WTC11 (cell line): ENCODE measurements around the gene MDN1.

ENCODE experiments used
- CREB1 ChIP-seq: sonication (generic); formaldehyde crosslinking; IDR thresholded peaks from 2 replicates; pipeline ENCODE4 v1.8.0; 2023; ENCODE audit warnings: mild to moderate bottlenecking, missing genetic modification reagents
- FOXP1 ChIP-seq: sonication (generic); formaldehyde crosslinking; IDR thresholded peaks from 2 replicates; pipeline ENCODE4 v1.8.0; 2022; ENCODE audit warnings: missing genetic modification reagents, mild to moderate bottlenecking, moderate library complexity, borderline replicate concordance
- GRHL2 ChIP-seq: fragments of 250-450 bp; sonication (Bioruptor Pico); IDR thresholded peaks from 2 replicates; pipeline ENCODE4 v1.8.0; 2022; ENCODE audit warnings: mild to moderate bottlenecking, moderate library complexity; ENCODE audit not compliant: insufficient replicate concordance, severe bottlenecking
- NR1H2 ChIP-seq: sonication (generic); formaldehyde crosslinking; IDR thresholded peaks from 2 replicates; pipeline ENCODE4 v1.9.0; 2021; ENCODE audit warnings: mild to moderate bottlenecking, moderate library complexity, missing genetic modification reagents
- NR3C1 ChIP-seq: sonication (generic); formaldehyde crosslinking; conservative IDR thresholded peaks from 2 replicates; pipeline ENCODE4 v1.8.1; 2023; ENCODE audit warnings: low read depth, mild to moderate bottlenecking, missing genetic modification reagents
- ZBTB21 ChIP-seq: sonication (generic); formaldehyde crosslinking; IDR thresholded peaks from 2 replicates; pipeline ENCODE4 v1.8.1; 2023; ENCODE audit warnings: mild to moderate bottlenecking, missing genetic modification reagents, borderline replicate concordance
- ZNF671 ChIP-seq: fragments of 250-450 bp; sonication (Bioruptor Pico); IDR thresholded peaks from 2 replicates; pipeline ENCODE4 v1.8.0; 2021; ENCODE audit warnings: mild to moderate bottlenecking
- TF ChIP-seq, protein P1 (sequence below): fragments of 200-600 bp; IDR thresholded peaks from 2 replicates; pipeline ENCODE4 v1.8.0; 2022; ENCODE audit warnings: antibody characterized with exemption
- TF ChIP-seq, protein P2 (sequence below): sonication (generic); formaldehyde crosslinking; IDR thresholded peaks from 2 replicates; pipeline ENCODE4 v1.8.1; 2022; ENCODE audit warnings: low read depth, missing genetic modification reagents, borderline replicate concordance
- TF ChIP-seq, protein P3 (sequence below): sonication (generic); formaldehyde crosslinking; conservative IDR thresholded peaks from 2 replicates; pipeline ENCODE4 v1.8.1; 2023; ENCODE audit warnings: mild to moderate bottlenecking, low read depth, missing genetic modification reagents, moderate library complexity
- TF ChIP-seq, protein P4 (sequence below): fragments of 250-450 bp; sonication (Bioruptor Pico); conservative IDR thresholded peaks from 2 replicates; pipeline ENCODE4 v1.9.0; 2021; ENCODE audit warnings: mild to moderate bottlenecking
- TF ChIP-seq, protein P5 (sequence below): sonication (generic); formaldehyde crosslinking; IDR thresholded peaks from 2 replicates; pipeline ENCODE4 v1.8.0; 2022; ENCODE audit warnings: mild to moderate bottlenecking, missing genetic modification reagents

DNA sequence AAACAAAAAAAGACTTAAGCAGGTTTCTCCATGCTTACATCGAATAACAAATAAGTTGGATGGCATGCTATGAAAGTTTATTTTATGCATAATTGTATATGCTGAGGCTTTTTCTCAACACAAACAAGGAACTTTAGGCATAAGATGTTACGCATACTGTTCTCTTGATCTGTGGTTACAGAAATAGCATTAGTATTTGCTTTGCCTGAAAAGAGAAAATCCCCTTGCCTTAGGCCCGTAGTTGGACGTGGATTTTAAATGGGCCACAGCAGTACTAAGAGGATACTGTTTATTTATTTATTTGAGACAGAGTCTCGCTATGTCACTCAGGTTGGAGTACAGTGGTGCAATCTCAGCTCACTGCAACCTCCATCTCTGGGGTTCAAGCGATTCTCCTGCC is 200.0 kb downstream of the MDN1 start:
- TF ChIP-seq, protein P1, sequence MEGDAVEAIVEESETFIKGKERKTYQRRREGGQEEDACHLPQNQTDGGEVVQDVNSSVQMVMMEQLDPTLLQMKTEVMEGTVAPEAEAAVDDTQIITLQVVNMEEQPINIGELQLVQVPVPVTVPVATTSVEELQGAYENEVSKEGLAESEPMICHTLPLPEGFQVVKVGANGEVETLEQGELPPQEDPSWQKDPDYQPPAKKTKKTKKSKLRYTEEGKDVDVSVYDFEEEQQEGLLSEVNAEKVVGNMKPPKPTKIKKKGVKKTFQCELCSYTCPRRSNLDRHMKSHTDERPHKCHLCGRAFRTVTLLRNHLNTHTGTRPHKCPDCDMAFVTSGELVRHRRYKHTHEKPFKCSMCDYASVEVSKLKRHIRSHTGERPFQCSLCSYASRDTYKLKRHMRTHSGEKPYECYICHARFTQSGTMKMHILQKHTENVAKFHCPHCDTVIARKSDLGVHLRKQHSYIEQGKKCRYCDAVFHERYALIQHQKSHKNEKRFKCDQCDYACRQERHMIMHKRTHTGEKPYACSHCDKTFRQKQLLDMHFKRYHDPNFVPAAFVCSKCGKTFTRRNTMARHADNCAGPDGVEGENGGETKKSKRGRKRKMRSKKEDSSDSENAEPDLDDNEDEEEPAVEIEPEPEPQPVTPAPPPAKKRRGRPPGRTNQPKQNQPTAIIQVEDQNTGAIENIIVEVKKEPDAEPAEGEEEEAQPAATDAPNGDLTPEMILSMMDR = no peak
- TF ChIP-seq, protein P2, sequence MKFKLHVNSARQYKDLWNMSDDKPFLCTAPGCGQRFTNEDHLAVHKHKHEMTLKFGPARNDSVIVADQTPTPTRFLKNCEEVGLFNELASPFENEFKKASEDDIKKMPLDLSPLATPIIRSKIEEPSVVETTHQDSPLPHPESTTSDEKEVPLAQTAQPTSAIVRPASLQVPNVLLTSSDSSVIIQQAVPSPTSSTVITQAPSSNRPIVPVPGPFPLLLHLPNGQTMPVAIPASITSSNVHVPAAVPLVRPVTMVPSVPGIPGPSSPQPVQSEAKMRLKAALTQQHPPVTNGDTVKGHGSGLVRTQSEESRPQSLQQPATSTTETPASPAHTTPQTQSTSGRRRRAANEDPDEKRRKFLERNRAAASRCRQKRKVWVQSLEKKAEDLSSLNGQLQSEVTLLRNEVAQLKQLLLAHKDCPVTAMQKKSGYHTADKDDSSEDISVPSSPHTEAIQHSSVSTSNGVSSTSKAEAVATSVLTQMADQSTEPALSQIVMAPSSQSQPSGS (CRISPR knock-in tag) = no peak
- TF ChIP-seq NR1H2 (CRISPR knock-in tag) = no peak
- TF ChIP-seq ZNF671 (CRISPR knock-in tag) = no peak
- TF ChIP-seq, protein P3, sequence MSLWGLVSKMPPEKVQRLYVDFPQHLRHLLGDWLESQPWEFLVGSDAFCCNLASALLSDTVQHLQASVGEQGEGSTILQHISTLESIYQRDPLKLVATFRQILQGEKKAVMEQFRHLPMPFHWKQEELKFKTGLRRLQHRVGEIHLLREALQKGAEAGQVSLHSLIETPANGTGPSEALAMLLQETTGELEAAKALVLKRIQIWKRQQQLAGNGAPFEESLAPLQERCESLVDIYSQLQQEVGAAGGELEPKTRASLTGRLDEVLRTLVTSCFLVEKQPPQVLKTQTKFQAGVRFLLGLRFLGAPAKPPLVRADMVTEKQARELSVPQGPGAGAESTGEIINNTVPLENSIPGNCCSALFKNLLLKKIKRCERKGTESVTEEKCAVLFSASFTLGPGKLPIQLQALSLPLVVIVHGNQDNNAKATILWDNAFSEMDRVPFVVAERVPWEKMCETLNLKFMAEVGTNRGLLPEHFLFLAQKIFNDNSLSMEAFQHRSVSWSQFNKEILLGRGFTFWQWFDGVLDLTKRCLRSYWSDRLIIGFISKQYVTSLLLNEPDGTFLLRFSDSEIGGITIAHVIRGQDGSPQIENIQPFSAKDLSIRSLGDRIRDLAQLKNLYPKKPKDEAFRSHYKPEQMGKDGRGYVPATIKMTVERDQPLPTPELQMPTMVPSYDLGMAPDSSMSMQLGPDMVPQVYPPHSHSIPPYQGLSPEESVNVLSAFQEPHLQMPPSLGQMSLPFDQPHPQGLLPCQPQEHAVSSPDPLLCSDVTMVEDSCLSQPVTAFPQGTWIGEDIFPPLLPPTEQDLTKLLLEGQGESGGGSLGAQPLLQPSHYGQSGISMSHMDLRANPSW (CRISPR knock-in tag) = no peak
- TF ChIP-seq CREB1 (CRISPR knock-in tag) = no peak
- TF ChIP-seq NR3C1 (CRISPR knock-in tag) = no peak
- TF ChIP-seq, protein P4, sequence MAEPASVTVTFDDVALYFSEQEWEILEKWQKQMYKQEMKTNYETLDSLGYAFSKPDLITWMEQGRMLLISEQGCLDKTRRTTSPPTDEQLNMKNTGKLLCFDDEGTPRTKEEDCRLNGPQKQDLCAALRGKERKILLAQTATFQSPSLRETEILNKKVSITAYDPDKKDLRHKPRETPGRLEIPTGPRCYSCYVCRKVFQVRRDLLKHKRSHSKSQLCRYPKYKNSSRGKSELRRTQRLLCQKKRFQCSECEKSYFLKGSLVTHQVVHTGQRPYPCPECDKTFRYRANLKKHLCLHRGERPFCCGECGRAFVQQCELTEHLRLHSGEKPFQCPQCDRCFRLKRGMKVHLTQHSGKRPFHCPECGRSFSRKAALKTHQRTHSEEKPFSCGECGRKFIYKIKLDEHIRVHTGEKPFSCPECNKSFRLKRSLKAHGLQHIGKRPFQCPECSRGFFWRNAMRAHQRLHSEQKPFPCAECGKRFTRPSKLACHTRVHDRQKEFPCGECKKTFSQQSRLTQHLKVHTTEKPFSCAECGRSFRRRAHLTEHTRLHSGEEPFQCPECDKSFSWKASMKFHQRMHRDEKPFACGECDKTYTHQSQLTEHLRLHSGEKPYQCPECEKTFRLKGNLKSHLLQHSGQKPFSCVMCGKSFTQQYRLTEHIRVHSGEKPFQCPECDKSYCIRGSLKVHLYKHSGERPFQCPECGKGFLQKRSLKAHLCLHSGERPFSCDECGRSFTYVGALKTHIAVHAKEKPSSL (CRISPR knock-in tag) = no peak
- no peak for TF ChIP-seq GRHL2
- TF ChIP-seq ZBTB21 (CRISPR knock-in tag) = no peak
- TF ChIP-seq, protein P5, sequence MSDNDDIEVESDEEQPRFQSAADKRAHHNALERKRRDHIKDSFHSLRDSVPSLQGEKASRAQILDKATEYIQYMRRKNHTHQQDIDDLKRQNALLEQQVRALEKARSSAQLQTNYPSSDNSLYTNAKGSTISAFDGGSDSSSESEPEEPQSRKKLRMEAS (CRISPR knock-in tag) = no peak
- no peak for TF ChIP-seq FOXP1
